SK-N-SH (cell line): ENCODE data around the gene RHEBL1. TPM values are rescaled to one million over a fixed set of nuclear protein-coding genes. Genes with fewer than 3 reads are reported as not detected.
A peak's percentile ranks its signal among the peaks of the same experiment; 100 is the strongest.

Experiments
- CTCF ChIA-PET: fragments of 300-600, 350-600 bp; formaldehyde crosslinking; extraction: SDS; loops from one replicate; lab custom pipeline; 2021; lab: Yijun Ruan, JAX
- POLR2A ChIA-PET: fragments of 350-600 bp; sonication (Branson Sonifier 250); formaldehyde crosslinking; extraction: SDS; loops from one replicate; lab custom pipeline; 2020; ENCODE audit warnings: antibody characterized with exemption, inconsistent platforms; lab: Yijun Ruan, JAX
- DNase-seq: peaks from one replicate; pipeline ENCODE4 v3.0.0; 2012
- H2AFZ ChIP-seq: fragments of 200-600 bp; sonication (generic); 2 replicates; pipeline ENCODE4 v1.8.1; 2016; ENCODE audit warnings: antibody characterized with exemption, mild to moderate bottlenecking, low read depth
- H3F3A ChIP-seq: fragments of 200-600 bp; sonication (generic); replicated peaks from 2 replicates; pipeline ENCODE3; 2016; ENCODE audit warnings: antibody characterized with exemption, mild to moderate bottlenecking; ENCODE audit not compliant: insufficient read depth
- H3K27ac ChIP-seq, 2 experiments: fragments of 200-500 bp in 1 of 2; fragments of 200-600 bp in 1 of 2; sonication (Bioruptor generic) in 1 of 2; sonication (generic), shearing (Covaris generic) in 1 of 2; 2 replicates each; pipeline versions ENCODE4 v1.5.1 to v1.6.1; 2014 to 2016; ENCODE audit warnings: low read depth in 2 of 2, inconsistent platforms in 1 of 2, low read length in 1 of 2, mild to moderate bottlenecking in 1 of 2, mixed read lengths in 1 of 2
- H3K27me3 ChIP-seq: fragments of 200-600 bp; sonication (generic), shearing (Covaris generic); 2 replicates; pipeline ENCODE4 v1.6.1; 2016; ENCODE audit warnings: mixed run types; ENCODE audit not compliant: insufficient read depth
- H3K36me3 ChIP-seq, 2 experiments: fragments of 200-500 bp in 1 of 2; fragments of 200-600 bp in 1 of 2; sonication (Bioruptor generic) in 1 of 2; sonication (generic) in 1 of 2; replicated peaks in 1 of 2; 2 replicates each; pipeline versions ENCODE3 to v1.5.1; 2014 to 2016; ENCODE audit warnings: low read length in 1 of 2, mild to moderate bottlenecking in 1 of 2; ENCODE audit not compliant: insufficient read depth in 2 of 2, control insufficient read depth in 1 of 2
- H3K4me1 ChIP-seq, 2 experiments: fragments of 200-500 bp in 1 of 2; fragments of 200-600 bp in 1 of 2; sonication (Bioruptor generic) in 1 of 2; sonication (generic), shearing (Covaris generic) in 1 of 2; 2 replicates each; pipeline versions ENCODE4 v1.5.1 to v1.6.1; 2014 to 2016; ENCODE audit warnings: low read depth in 1 of 2, low read length in 1 of 2, mixed run types in 1 of 2; ENCODE audit not compliant: insufficient read depth in 2 of 2, control insufficient read depth in 1 of 2
- H3K4me2 ChIP-seq: fragments of 200-600 bp; sonication (generic), shearing (Covaris generic); 2 replicates; pipeline ENCODE4 v1.6.1; 2017; ENCODE audit warnings: mixed run types
- H3K4me3 ChIP-seq, 2 experiments: fragments of 200-500 bp in 1 of 2; fragments of 200-600 bp in 1 of 2; sonication (Bioruptor generic) in 1 of 2; sonication (generic), shearing (Covaris generic) in 1 of 2; 2 replicates each; pipeline versions ENCODE4 v1.5.1 to v1.8.1; 2014 to 2016; ENCODE audit warnings: low read depth in 2 of 2, inconsistent platforms in 1 of 2, low read length in 1 of 2, mild to moderate bottlenecking in 1 of 2, mixed read lengths in 1 of 2, moderate library complexity in 1 of 2
- H3K79me2 ChIP-seq: fragments of 200-600 bp; sonication (generic); 2 replicates; pipeline ENCODE4 v1.8.1; 2017; ENCODE audit warnings: mild to moderate bottlenecking; ENCODE audit not compliant: insufficient read depth
- H3K9ac ChIP-seq: fragments of 200-600 bp; sonication (generic); 2 replicates; pipeline ENCODE4 v1.6.1; 2017; ENCODE audit warnings: mixed run types
- H3K9me2 ChIP-seq: fragments of 200-600 bp; sonication (generic); 2 replicates; pipeline ENCODE4 v1.6.1; 2017; ENCODE audit warnings: mixed run types
- H3K9me3 ChIP-seq: fragments of 200-600 bp; sonication (generic); 2 replicates; pipeline ENCODE4 v1.6.1; 2017; ENCODE audit warnings: mixed run types, mild to moderate bottlenecking, moderate library complexity
- H4K20me1 ChIP-seq: fragments of 200-600 bp; sonication (generic); 2 replicates; pipeline ENCODE4 v1.6.1; 2017; ENCODE audit warnings: mild to moderate bottlenecking, mixed run types; ENCODE audit not compliant: insufficient read depth
- EP300 ChIP-seq, 2 experiments: IDR thresholded peaks; 2 replicates each; pipeline versions ENCODE4 v1.4.0 to v1.6.1; 2012; ENCODE audit warnings: borderline replicate concordance in 1 of 2, low read depth in 1 of 2, low read length in 1 of 2
- FOXJ3 ChIP-seq: sonication (generic); formaldehyde crosslinking; IDR thresholded peaks from 2 replicates; pipeline ENCODE4 v1.5.1; 2020; ENCODE audit warnings: mild to moderate bottlenecking, missing genetic modification reagents
- GABPA ChIP-seq: IDR thresholded peaks from 2 replicates; pipeline ENCODE4 v1.4.0; 2012; ENCODE audit warnings: low read depth, mild to moderate bottlenecking
- GATA2 ChIP-seq: sonication (generic); formaldehyde crosslinking; IDR thresholded peaks from 2 replicates; pipeline ENCODE4 v1.5.0; 2020; ENCODE audit warnings: mild to moderate bottlenecking, missing genetic modification reagents
- JUND ChIP-seq: IDR thresholded peaks from 2 replicates; pipeline ENCODE4 v1.4.0; 2012
- MXI1 ChIP-seq: IDR thresholded peaks from 2 replicates; pipeline ENCODE4 v1.6.1; 2012; ENCODE audit warnings: mild to moderate bottlenecking, low read depth, low read length, improper control_type of control experiment
- NFIC ChIP-seq: IDR thresholded peaks from 2 replicates; pipeline ENCODE4 v1.4.0; 2012; ENCODE audit warnings: borderline replicate concordance
- NRF1 ChIP-seq: IDR thresholded peaks from 2 replicates; pipeline ENCODE4 v1.6.1; 2012; ENCODE audit warnings: low read depth, mild to moderate bottlenecking, low read length
- RCOR1 ChIP-seq: fragments of 150-350 bp; IDR thresholded peaks from 2 replicates; pipeline ENCODE4 v1.6.1; 2017; ENCODE audit warnings: antibody characterized with exemption, low read length
- RXRA ChIP-seq: IDR thresholded peaks from 2 replicates; pipeline ENCODE4 v1.4.0; 2012; ENCODE audit warnings: low read depth, mild to moderate bottlenecking, borderline replicate concordance
- SMC3 ChIP-seq: IDR thresholded peaks from 2 replicates; pipeline ENCODE4 v1.6.1; 2012; ENCODE audit warnings: low read depth, low read length, improper control_type of control experiment
- TAF1 ChIP-seq: IDR thresholded peaks from 2 replicates; pipeline ENCODE4 v1.6.1; 2012; ENCODE audit warnings: low read depth, mild to moderate bottlenecking, low read length, moderate library complexity, borderline replicate concordance
- TCF12 ChIP-seq: IDR thresholded peaks from 2 replicates; pipeline ENCODE4 v1.4.0; 2012
- WGBS: methylation state at CpG from one replicate; pipeline ENCODE4 v1.1.6; 2017; ENCODE audit warnings: low lambda C conversion rate; 5-methylcytosine and 5-hydroxymethylcytosine counted together
- polyA plus RNA-seq, 3 experiments: library from polyadenylated mRNA; depleted of rRNA; stranded (reverse); fragments of >200 nt; gene quantifications; 2 replicates each; pipeline ENCODE4 v1.2.3, GENCODE V29; 2012
- TF ChIP-seq, protein P1 (sequence below): fragments of 150-350 bp; IDR thresholded peaks from 2 replicates; pipeline ENCODE4 v1.6.1; 2017; ENCODE audit warnings: antibody characterized with exemption, low read length, low read depth, borderline replicate concordance
- TF ChIP-seq, protein P2 (sequence below): fragments of 200-600 bp; sonication (generic); IDR thresholded peaks from 2 replicates; pipeline ENCODE4 v1.6.1; 2017; ENCODE audit warnings: antibody characterized with exemption, mild to moderate bottlenecking, moderate library complexity

Gene RHEBL1
- polyA plus RNA-seq, 1 of the 3 experiments (the other 2 are of a cell fraction) = 2.2 TPM

DNA sequence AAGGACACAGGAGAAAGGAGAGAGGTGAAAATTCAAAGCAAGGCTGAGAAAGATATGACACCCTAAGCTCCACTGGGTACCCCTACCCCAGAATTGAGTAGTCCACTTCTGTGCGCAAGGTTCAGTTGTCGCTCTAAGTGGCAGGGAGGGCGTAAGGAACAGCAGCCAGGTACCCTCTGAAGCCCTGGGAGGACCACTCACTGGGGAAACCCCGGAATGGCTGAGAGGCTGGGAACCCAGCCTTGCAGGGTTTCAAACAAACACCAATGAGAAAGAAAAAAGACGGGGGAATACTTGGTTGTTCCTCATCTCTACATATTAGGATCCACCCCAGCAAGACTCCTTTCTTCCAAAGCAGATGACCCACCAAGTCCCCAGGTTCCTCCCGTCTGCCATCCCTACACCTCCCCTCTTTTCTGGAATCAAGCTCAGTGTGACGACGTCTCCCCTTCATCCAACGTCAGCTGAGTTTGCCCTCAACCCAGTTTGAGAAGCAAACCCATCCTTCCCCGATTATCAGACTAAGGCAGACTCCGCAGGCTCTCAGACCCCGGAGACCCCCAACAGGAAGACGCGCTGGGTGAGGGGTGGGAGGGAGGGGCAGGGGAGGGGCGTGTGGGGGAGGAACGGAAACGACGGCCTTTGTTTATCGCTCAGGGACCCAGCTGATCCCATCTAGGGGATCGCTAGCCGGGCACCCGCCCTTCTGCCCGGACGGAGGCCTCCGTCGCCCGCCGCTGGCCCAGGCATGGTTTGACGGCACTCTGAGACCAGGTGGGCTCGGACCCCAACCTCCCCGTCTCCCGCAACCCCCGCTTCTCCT, 40.1 kb upstream of the RHEBL1 start (continued):
- TF ChIP-seq RXRA (no peak), TCF12 (no peak), RCOR1 (no peak), EP300 (IDR thresholded peaks at IDR 0.05; ENCODE audit: borderline replicate concordance in 1 of 2, low read depth in 1 of 2, low read length in 1 of 2) (no peak), FOXJ3 (CRISPR knock-in tag) (no peak), NRF1 (no peak)
- TF ChIP-seq, protein P1, sequence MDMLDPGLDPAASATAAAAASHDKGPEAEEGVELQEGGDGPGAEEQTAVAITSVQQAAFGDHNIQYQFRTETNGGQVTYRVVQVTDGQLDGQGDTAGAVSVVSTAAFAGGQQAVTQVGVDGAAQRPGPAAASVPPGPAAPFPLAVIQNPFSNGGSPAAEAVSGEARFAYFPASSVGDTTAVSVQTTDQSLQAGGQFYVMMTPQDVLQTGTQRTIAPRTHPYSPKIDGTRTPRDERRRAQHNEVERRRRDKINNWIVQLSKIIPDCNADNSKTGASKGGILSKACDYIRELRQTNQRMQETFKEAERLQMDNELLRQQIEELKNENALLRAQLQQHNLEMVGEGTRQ = no peak
- TF ChIP-seq, protein P2, sequence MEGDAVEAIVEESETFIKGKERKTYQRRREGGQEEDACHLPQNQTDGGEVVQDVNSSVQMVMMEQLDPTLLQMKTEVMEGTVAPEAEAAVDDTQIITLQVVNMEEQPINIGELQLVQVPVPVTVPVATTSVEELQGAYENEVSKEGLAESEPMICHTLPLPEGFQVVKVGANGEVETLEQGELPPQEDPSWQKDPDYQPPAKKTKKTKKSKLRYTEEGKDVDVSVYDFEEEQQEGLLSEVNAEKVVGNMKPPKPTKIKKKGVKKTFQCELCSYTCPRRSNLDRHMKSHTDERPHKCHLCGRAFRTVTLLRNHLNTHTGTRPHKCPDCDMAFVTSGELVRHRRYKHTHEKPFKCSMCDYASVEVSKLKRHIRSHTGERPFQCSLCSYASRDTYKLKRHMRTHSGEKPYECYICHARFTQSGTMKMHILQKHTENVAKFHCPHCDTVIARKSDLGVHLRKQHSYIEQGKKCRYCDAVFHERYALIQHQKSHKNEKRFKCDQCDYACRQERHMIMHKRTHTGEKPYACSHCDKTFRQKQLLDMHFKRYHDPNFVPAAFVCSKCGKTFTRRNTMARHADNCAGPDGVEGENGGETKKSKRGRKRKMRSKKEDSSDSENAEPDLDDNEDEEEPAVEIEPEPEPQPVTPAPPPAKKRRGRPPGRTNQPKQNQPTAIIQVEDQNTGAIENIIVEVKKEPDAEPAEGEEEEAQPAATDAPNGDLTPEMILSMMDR = no peak

GRCh38 chr12:49108958-49109404, 39.2 kb upstream of the RHEBL1 start:
- no peaks in the 10 kb centered on the region for H3K9me3 ChIP-seq
- H3K27me3 ChIP-seq = no peaks in the 10 kb centered on the region
- H3K9ac ChIP-seq = no peak overlapping the region
- ChIA-PET CTCF (interaction anchor here (0.7 to 25.0 kb wide), 9 partner anchors 10 to 238 kb away, joined by 3 to 315 read pairs (median 30); partner anchors contain the start of genes DHH, DNAJC22, TUBA1A and TUBA1B), POLR2A (interaction anchor here (1.2 to 4.3 kb wide), 6 partner anchors 9 to 126 kb away, joined by 3 to 28 read pairs (median 6); partner anchors contain the start of genes DHH, TUBA1A and TUBA1B)
- peak overlapping the region; percentile 82 to 100 for H3K4me3 ChIP-seq
- no peak overlapping the region for H2AFZ ChIP-seq
- H3K79me2 ChIP-seq = peaks cover 42% of the 10 kb centered on the region
- H3K36me3 ChIP-seq = peaks cover 13 to 25% of the 10 kb centered on the region in 2 experiments
- WGBS = 75% methylated on average over 4 of the region's 4 CpGs
- H3K4me2 ChIP-seq = peak overlapping the region; percentile 97
- no peaks in the 10 kb centered on the region for H3K9me2 ChIP-seq
- DNase-seq = no peak
- no peak for TF ChIP-seq GABPA
- no peak for TF ChIP-seq MXI1
- no peak for TF ChIP-seq TAF1
- no peak for TF ChIP-seq GATA2
- TF ChIP-seq, protein P2 = no peak
- no peak for TF ChIP-seq NFIC
- TF ChIP-seq JUND = no peak
- no peak for TF ChIP-seq SMC3
- TF ChIP-seq RXRA = no peak
- H4K20me1 ChIP-seq = peaks cover 43% of the 10 kb centered on the region; the same call in 1 of the 2 replicates
- H3F3A ChIP-seq = no peaks in the 10 kb centered on the region
- peaks cover 0 to 12% of the 10 kb centered on the region in 2 experiments; a peak in 1 of 4 replicates for H3K4me1 ChIP-seq
- H3K27ac ChIP-seq = peak overlapping the region in 1 of 2 experiments; percentile 88; a peak in 1 of 4 replicates
